Keratinocyte (primary cell): Measurements from ENCODE around the gene DIP2B.

Experiments used
- CTCF ChIP-seq, 3 experiments: IDR thresholded peaks in 1 of 3; conservative IDR thresholded peaks in 1 of 3; optimal IDR thresholded peaks in 1 of 3; 2 replicates in 2 of 3; 3 replicates in 1 of 3; pipeline versions ENCODE3 to v1.5.1; 2011; ENCODE audit warnings: low read length in 3 of 3, mild to moderate bottlenecking in 3 of 3, moderate library complexity in 2 of 3, control low read depth in 1 of 3, inconsistent platforms in 1 of 3; ENCODE audit not compliant: insufficient read depth in 2 of 3; ENCODE audit errors: extremely low read depth in 1 of 3
- EZH2 ChIP-seq: IDR thresholded peaks from one replicate; pipeline ENCODE4 v1.6.1; 2012; ENCODE audit warnings: inconsistent platforms, mild to moderate bottlenecking, low read length, moderate library complexity

GRCh38 chr12:50677858-50678257 lies 173.1 kb downstream of the DIP2B start:
- no peak for TF ChIP-seq CTCF (optimal IDR thresholded peaks at IDR 0.05 in 1 of 3, IDR thresholded peaks at IDR 0.05 in 1 of 3, conservative IDR thresholded peaks at IDR 0.05 in 1 of 3; ENCODE audit: extremely low read depth in 1 of 3, insufficient read depth in 2 of 3, low read length in 3 of 3)
- no peak for TF ChIP-seq EZH2
